NCI-H510A treated with DMSO at 0.1 percent for 48 hours (cell line): ENCODE results near the gene SLC18B1.

Experiments
- DNase-seq: peaks from one replicate; lab custom pipeline; 2025; lab: John Stamatoyannopoulos, UW

The SLC18B1 gene

DNA sequence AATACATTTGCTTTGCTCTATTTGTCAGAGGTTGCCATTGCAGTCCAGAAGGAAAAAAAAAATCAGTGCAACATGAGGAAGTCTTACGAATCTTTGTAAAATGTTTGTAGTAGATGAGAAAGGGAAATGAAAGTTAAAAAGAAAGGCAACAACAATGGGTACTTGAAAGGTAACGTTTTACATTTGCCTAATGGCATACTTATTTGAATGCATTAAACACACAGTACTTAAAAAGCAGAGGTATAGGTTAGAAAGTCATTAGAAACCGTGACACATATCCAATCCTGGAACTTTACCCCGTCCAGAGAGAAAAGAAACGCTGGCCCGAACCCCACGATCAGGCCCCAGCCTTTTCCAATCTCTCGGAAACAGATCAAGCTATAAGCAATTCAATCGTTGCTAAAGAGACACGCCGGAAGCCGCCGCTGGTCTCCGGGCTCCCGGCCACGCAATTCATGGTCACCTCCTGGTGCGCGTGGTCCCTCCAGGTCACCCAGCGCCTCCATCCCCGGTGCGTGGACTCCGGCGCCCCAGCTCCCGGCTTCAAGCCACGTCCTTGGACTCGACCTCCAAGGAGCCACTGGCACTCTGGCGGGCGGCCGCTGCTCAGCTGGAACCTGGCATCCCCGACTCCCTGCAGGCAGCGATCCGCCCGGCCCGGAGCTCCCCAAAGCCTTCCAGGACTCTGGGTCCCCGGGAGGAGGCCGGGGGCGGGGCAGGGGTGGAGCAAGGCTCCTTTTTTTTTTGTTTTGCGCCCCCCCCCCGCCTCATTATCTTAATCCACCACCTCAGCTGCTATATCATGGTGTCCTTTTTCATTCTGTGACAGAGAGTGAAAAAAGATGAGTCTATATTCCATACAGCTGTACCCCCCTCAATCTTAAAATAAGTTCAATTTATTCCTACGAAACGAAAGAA lies at the start of gene SLC18B1:
TSS of gene SLC18B1 (minus strand) at position 687 of the 918 bp plus-strand sequence. CDS start at position 506, 181 bp downstream.
- no peak for DNase-seq

DNA sequence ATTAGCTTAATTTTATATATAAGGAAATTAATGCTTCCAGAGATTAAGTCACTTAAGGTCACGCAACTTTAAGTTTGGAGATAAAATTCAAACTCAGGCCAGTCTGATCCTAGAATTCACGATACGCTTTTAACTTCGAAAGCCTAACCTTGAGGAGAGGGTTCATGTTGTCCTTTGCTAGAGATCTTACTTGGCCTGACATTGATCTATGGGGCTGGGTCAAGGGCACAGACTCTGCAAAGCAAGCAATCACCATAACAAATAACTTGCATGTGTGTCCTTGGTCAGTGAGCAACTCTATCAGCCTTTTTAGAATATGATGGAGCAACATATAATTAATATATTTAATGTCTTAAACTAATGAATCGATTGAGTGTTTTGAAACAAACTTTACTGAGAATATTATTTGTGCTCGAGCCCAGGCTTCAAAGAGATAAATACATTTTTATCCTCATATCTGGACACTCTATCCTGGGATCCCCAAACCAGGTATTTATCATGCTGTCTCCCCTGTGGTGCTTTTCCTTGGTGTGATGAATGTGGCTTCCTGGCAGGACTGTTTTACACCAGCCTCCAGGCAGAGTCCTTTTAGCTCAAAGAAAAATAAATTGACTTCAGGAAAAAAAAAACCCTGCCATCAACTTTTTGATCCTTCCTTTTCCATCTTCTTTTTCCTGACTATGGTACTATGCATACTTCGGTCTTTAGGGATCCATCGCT lies 45.0 kb upstream of the SLC18B1 start:
- no peak for DNase-seq

DNA sequence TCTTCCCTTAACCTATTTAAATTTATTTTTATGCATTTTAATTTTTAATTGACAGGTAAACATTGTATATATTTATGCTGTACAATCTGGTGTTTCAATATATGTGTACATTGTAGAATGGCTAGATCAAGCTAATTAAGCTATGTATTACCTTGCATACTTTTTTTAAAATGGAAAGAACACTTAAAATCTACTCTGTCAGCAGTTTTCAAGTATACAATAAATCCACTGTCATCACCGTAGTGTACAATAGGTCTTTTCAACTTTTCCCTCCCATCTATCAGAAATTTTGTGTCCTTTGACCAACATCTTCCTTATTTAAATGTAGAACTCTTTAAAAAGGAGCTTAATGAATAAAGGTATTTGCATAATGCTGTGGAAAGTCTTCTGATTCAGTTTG lies 43.5 kb upstream of the SLC18B1 start:
- no peak for DNase-seq

DNA sequence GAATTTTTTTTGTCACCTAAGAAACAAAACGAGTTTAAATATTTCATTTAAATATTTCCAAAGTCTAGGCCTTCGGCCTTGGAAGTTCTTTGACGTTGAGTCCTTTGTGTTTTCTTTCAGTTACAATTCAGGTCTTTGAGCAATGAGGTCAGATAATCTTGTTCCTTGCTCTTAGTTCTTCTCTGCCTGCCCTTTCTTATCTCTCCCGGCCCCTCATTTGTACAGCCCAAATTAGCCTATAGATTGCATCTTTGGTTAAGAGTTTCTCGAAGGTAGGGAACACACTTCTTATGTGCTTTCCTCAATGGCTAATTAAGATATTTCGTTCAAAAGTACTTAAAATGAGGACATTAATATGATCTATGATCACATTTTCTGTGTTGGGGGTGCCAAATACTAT lies 34.5 kb upstream of the SLC18B1 start:
- DNase-seq, result no peak

DNA sequence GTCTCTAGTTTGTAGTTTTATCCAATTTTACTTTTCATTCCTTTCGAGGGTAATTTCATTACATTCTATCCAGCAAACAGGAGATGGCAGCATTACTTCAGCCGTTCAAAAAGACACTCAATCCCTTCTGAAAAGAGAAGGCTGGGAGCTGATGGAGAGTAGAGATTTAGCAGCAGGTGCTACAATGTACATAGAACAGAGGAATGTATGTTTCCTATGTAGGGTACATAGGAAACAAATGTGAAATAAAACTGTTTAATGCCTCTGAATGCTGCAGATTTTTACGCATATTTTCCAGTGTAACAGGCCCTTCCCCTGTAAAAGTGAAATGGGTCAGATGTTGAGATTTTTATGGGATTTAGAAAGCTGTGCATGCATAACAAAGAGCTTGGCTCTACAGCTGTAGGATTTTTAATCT lies 31.9 kb upstream of the SLC18B1 start:
- DNase-seq, result peak; percentile 7

DNA sequence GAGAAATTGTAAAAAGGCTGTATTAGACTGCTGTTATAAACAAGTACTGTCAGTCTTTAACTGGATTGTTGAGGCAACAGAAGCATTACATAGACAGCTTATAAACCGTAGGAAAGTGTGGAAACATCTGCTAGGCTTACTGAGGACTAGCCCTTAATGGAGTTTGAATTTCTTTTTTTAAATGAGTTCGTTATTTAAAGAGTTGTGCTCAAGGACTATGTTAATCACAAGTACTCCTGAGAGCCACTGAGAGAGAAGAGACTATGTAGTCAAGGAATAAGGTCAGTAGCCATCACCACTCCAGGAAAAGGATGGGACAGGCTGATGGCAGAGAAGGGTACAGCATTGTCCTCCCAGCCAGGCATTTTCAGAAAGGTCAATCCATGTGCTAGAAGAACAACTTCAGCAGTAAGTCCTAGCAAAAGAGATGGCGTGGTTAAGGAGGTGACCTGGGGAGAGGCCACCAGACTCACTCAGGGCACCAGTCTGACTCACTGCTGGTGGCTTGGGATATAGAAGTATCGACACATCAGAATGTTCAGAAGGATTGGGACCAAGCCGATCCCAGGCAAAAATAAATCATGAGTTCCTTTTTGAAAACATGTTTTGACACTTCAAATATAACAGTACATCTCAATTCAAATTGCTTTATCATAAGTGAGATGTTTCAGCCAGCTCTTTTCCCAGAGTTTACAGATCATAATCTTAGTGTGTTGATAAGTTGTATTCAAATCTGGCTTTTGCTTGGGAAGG lies 22.4 kb upstream of the SLC18B1 start:
- no peak for DNase-seq

DNA sequence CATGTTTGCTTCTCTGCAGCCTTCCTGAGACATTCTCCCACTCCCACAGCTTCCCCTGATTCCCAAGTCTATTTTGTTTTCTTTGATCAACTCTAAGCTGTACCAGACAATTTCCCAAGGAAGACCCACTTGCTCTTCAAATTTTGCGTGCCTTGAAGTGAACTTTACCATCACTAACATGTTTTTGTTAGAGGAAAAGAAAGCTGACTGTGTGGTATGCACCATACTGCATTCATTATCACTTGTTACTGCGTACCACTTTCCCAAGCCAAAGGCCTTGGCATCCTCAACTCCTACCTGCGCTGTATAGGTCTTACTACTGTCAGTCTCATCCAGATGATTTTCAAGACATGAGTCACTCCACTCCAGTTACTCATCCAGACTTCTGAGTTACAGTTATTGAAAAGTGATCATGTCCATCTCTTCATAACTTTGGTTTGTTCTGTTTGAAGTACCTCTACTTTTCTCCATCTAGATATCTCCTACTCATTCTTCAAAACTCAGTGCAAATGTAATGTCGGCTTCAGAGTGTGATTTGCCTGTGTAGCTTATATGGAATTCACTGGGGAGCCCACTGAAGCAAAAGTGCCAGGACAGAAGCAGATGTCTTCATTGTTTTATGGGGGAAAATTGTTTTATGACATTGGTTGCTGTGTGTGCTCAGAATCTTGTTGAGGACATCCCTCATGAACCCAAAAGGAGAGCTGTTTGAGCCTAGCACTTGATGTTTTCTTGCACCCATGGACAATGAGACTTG lies 21.1 kb upstream of the SLC18B1 start:
- DNase-seq, result no peak

DNA sequence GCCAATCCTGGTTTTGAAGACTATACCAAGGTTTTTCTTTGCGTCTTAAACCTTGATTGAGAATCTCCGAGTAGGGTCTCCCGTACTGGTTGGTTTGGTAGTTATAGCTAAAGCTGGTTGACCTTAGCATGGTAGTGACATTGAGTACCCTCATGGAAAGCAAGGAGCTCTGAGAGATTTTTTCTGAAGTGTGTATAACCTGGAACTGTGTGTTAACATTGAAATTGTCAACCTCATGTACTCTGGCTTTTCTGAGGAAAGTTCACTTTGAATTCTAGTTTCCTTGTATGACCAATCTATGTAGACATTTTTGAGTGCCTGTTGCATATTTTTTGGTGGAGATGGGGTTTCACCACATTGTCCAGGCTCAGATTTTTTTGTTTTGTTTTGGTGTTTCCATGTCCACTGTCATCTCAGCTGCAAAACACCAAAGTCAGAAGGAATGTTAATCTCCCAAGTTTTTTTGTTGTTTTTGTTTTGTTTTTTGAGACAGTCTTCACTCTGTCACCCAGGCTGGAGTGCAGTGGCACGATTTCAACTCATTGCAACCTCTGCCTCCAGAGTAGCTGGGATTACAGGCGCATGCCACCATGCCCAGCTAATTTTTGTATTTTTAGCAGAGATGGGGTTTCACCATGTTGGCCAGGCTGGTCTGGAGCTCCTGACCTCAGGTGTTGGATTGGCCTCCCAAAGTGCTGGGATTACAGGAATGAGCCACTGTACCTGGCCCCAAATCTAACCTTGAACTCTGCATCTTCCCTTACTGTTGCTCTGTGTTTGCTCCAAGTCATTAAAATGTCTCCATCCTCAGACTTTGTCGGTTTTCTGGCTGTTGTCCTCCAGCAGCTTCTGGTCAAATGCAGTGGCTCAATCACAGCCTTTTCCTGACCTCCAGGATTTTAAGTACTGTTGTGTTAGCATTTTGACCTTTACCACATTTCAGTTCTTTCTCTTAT lies 20.2 kb upstream of the SLC18B1 start:
- DNase-seq, result no peak

DNA sequence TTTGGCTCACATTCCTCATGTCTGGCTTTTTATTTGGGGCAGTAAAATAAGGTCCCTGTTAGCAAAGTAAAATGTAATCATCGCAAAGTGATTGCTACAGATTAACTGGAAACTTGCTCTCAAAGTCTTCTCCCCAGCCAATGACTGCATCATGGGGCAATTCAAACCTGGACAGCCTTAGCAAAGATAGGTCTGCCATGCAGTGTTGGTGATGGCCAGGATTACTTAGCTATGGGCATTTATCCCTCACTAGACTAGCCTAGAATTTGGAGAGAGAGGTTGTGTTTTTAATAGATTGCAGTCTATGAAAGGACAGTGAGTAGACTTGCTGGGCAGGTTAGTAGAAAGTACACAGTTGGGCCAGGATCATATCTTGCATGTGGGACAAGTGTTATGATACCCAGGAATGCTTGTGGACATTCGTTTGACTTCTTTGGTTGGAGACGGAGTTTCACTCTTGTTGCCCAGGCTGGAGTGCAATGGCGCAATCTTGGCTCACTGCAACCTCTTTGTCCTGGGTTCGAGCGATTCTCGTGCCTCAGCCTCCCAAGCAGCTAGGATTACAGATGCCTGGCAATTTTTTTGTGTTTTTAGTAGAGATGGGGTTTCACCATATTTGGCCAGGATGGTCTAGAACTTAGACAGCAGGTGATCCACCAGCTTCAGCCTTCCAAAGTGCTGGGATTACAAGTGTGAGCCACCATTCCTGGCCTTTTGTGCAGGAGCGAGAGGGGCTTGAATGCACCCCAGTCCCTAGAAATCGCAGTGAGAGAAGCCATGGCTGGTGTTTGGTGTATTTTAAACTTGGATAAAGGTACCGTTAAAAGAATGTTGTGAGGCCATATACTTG lies 19.3 kb upstream of the SLC18B1 start:
- DNase-seq, result no peak

DNA sequence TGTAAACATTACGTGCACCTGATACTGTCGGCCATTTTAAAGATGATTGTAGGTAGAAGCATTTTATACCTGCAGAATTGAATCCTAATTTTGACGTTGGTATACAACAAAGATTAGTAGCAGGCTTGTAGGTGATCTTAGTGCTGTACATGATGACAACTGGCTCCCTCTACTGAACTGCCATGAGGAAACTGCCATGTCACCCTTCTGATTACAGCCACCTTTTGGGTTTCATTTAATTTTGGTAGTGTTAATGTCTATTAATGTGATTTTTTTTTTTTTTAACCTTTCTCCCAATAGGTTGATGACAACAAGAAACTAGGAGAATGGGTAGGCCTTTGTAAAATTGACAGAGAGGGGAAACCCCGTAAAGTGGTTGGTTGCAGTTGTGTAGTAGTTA lies 18.2 kb upstream of the SLC18B1 start:
- no peak for DNase-seq

DNA sequence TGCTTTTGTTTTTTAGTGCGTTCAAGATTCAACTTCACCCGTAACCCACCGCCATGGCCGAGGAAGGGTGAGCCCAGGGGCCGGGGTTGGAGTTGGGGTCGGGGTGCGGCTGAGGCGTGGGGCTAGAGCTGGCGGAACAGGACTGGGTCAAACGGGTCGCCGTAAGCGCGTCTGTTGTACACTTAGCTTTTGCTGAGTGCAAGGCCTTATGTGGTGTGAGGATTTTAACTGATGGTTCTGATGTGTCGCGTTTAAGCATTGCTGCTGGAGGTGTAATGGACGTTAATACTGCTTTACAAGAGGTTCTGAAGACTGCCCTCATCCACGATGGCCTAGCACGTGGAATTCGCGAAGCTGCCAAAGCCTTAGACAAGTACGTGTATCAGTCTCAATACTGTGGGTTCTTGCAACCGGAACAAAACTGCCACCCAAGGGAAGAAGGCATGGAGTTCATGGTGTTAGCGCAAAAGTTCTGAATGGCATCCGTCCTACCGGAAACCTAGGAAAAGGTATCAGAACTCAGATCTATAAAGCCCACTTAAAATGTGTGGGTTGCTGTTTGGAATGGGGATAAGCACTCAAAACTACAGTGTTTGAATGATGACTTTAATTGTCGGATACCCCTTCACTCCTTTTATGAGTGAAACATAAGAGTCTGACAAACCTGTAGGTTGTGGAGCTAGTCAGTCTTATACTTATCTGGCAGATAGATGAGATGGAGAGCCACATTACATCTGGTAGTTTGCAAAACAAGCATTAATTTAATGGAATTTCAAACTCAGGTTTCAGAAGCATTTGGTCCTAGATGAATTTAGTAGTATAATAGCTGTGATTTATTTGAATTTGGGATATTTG lies 16.5 kb upstream of the SLC18B1 start:
- DNase-seq, result no peak

DNA sequence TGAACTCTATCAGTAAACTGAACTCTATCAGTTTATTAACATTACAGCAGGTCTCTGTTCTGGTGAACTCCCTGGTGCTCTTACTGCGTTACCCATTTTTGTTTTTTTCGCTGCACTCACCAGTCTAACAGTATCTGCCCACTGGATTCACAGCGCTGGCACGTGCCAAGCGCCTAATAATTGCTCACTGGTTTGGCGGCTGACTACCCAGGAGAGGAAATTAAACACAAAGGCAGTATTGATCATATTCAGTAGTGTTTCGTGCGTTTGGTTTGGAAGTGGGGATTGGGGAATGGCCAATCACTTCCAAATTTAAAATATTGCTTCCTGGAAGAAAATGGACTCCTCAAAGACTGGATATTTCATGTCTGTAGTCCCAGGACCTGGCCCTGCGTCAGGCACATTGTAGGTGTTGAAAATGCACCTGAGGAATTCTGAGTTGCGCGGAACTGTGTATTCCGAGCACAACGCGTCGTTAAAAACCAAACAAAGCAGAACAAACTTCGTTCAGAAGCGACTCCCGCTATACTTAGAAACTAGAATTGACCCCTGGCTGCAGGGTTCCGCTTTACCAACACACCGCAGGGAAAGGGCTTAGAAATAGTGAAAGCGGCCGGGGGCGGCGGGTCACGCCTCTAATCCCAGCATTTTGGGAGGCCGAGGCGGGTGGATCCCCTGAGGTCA lies 14.9 kb upstream of the SLC18B1 start:
- peak; percentile 17 for DNase-seq

DNA sequence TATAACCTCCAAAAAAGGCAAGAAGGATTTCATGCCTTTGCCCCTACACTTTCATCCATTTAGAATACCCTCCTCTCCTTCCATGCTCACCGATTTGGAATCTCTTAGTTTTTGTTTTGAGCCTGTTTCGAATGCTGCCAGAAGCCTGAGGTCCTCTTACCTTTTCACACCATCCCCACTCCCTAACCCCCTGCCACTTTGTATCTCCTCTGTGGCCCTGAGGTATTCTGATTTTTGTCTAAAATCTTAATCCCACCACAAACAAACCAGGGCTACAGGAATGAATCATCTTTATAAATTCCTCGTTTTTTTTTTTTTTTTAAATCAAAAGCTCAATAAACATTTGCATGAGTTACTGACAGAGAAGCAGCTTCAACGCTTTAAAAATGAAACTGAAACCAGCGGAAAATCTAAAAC lies 14.3 kb upstream of the SLC18B1 start:
- no peak for DNase-seq

DNA sequence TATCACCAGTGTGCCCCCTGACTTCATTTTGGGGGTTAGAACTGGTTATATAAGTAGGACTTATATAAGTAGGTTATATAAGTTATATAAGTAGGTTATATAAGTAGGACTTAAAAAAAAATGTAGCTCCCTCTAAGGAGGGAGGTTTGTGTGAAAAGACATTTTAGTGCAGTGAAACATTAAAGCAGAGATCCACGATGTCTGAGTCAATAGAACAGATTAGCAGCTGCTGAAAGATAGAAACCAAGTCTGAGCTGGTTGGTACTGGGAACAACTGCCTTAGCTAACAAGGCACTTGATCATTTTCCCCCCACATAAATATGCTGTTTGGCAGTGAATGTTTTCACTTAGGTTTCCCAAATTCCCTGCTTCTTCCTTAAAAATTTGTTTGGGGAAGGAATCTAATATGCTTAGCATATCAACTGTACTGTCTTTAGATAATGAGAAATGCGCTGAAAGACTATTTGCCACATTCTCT lies 13.9 kb upstream of the SLC18B1 start:
- no peak for DNase-seq

DNA sequence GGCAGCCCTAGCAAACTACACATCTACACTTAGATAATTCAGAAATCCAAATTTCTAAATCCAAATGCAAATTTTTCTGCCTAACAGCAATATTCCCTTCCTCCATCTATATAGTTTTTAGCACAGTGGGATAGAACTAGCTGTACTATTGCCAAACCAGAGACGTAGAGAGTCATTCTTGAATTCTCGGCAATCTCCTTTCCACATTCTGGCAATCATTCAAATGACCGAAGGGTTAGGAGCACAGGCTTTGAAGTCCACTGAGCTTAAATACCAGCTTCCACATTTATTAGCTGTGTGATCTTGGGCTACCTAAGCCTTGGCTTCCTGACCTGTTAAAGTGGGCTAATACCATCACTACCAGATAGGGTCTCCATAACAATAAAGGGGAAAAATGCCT lies 12.8 kb upstream of the SLC18B1 start:
- no peak for DNase-seq

DNA sequence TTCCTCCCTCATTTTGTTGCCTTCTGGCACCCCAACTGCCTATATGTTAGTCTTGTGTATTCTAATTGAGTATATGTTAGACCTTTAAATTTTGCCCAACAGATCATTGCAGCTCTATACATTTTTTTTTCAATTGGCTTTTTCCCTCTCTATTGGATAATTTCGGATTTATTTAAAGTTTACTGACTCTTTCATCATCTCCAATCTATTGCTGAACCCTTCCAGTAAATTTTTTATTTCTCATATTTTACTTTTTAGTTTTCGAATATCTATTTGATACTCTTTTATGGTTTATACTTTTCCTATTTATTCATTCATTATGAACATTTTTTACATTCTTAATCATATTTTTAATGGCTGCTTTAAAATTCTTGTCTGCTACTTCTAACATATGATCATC lies 7.1 kb upstream of the SLC18B1 start:
- no peak for DNase-seq

DNA sequence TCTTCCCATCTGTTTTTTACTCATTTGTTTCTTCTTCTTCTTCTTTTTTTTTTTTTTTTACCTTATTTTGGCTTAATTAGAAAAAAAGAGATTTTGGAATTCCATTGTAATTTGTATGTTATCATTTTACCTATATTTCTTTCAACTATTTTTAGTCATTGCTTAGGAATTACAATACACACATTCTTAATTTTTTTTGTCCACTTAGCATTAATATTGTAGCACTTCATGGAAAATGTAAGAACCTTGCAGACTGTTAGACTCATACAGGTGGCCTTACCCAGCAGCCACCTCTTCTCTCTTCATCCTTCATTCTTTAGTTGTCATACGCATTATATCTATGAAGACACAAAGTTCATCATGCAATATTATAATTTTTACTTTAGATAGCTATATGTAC lies 5.8 kb upstream of the SLC18B1 start:
- DNase-seq, result no peak

DNA sequence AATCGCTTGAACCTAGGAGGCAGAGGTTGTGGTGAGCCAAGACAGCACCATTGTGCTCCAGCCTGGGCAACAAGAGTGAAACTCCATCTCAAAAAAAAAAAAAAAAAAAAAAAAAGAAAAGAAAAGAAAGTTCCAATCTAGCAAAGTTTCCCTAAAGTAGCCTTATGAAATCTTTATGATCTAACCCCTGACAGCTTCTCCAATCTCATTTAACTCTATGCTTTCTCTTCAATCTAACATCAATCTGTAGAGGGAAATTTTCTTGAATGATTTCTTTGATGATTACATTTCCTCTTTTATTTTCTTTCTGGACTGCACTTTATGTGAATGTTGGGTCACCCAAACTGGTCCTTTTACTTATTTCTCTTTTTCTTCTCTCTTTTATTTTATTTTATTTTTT lies 2.2 kb upstream of the SLC18B1 start:
- no peak for DNase-seq
